ENCODE measurements around the gene NAA25.

DNA sequence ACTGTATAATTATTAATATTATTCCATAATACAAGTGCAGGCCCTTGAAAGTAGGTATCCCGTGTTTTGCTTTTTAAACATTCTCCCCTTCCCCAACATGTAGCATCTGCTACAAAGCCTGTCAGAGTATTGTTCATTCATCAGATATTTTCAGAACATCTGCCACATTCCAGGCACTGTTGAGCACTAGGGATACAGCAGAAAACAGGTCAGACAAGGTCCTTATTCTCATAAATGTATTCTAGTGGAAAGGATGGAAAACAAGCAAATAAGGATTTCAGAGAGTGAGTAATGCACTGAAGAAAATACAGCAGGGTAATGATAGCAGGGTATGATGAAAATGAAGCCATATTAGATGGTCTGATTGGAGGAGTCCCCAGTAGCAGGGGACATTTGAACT is 91.5 kb downstream of the NAA25 start:
- TF ChIP-seq TCF4 (CRISPR knock-in tag; IDR thresholded peaks at IDR 0.05; ENCODE audit: borderline replicate concordance) (no peak), PPARA (CRISPR knock-in tag; IDR thresholded peaks at IDR 0.05; ENCODE audit: borderline replicate concordance) (no peak), GLIS3 (CRISPR knock-in tag; IDR thresholded peaks at IDR 0.05) (no peak), ZFP3 (CRISPR knock-in tag; IDR thresholded peaks at IDR 0.05) (no peak), OSR1 (CRISPR knock-in tag; IDR thresholded peaks at IDR 0.05) (no peak)
- TF ChIP-seq, protein P1, sequence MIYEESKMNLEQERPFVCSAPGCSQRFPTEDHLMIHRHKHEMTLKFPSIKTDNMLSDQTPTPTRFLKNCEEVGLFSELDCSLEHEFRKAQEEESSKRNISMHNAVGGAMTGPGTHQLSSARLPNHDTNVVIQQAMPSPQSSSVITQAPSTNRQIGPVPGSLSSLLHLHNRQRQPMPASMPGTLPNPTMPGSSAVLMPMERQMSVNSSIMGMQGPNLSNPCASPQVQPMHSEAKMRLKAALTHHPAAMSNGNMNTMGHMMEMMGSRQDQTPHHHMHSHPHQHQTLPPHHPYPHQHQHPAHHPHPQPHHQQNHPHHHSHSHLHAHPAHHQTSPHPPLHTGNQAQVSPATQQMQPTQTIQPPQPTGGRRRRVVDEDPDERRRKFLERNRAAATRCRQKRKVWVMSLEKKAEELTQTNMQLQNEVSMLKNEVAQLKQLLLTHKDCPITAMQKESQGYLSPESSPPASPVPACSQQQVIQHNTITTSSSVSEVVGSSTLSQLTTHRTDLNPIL (CRISPR knock-in tag; IDR thresholded peaks at IDR 0.05; ENCODE audit: low read depth): no peak
